Gastroesophageal sphincter (tissue), 3 donors: ENCODE measurements around the gene TRIM32.

ENCODE experiments used
- CTCF ChIP-seq, 4 experiments: fragments of 200-600 bp in 2 of 4; fragments of 450-650 bp in 2 of 4; sonication (generic) in 1 of 4; IDR thresholded peaks; one replicate each; pipeline ENCODE4 v1.5.1; 2017 to 2019; ENCODE audit warnings: antibody characterized with exemption in 4 of 4, mild to moderate bottlenecking in 2 of 4, moderate library complexity in 2 of 4
- EP300 ChIP-seq: sonication (generic); formaldehyde crosslinking; IDR thresholded peaks from one replicate; pipeline ENCODE4 v1.6.1; 2017; ENCODE audit warnings: antibody characterized with exemption, mild to moderate bottlenecking

- TF ChIP-seq CTCF (IDR thresholded peaks at IDR 0.05): no peak
- no peak for TF ChIP-seq EP300
These were observed 54.6 kb downstream of the TRIM32 start for GRCh38 chr9:116741742-116742141.
